Body of pancreas (tissue), 4 donors: Measurements from ENCODE around the gene BMAL1.

Experiments
- CTCF ChIP-seq, 7 experiments: fragments of 450-650 bp in 4 of 7; fragments of 200-600 bp in 3 of 7; sonication (generic) in 3 of 7; IDR thresholded peaks; one replicate each; pipeline ENCODE4 v1.5.1; 2016 to 2019; ENCODE audit warnings: antibody characterized with exemption in 7 of 7
- POLR2A ChIP-seq, 3 donors: fragments of 450-650 bp; IDR thresholded peaks; one replicate each; pipeline ENCODE4 v1.6.1; 2016; ENCODE audit warnings: antibody characterized with exemption in 3 of 3, mild to moderate bottlenecking in 2 of 3

- no peak for TF ChIP-seq POLR2A (IDR thresholded peaks at IDR 0.05)
- TF ChIP-seq CTCF (IDR thresholded peaks at IDR 0.05), result no peak
Measured at GRCh38 chr11:13308704-13309103, 31.1 kb downstream of the BMAL1 start.
